NOMO-1 treated with dmso at 0.1 percent for 144 hours (cell line): ENCODE data around the gene ACAA2.
"Not testable (repeated sequence)": the region's sequence is repeated elsewhere in the genome, so short reads cannot be mapped to it uniquely, and the experiment has no call there.

ENCODE experiments used
- DNase-seq: peaks from one replicate; lab custom pipeline; 2025; ENCODE audit not compliant: unreplicated experiment; lab: John Stamatoyannopoulos, UW

ACAA2 gene

GRCh38 chr18:49845629-49846360 is 32.5 kb upstream of the ACAA2 start:
- no peak for DNase-seq

GRCh38 chr18:49844903-49845302 is 31.6 kb upstream of the ACAA2 start:
- no peak for DNase-seq

GRCh38 chr18:49843778-49844625 is 30.7 kb upstream of the ACAA2 start:
- no peak for DNase-seq

- DNase-seq = no peak
Observed at GRCh38 chr18:49843131-49843530, 29.8 kb upstream of the ACAA2 start.

- no peak for DNase-seq
Observed at GRCh38 chr18:49842656-49843055, 29.3 kb upstream of the ACAA2 start.

GRCh38 chr18:49841236-49842217 is 28.2 kb upstream of the ACAA2 start:
- no peak for DNase-seq

- no peak for DNase-seq
Observed at GRCh38 chr18:49839012-49839411, 25.7 kb upstream of the ACAA2 start.

- no peak for DNase-seq
Observed at GRCh38 chr18:49838381-49838780, 25.0 kb upstream of the ACAA2 start.

GRCh38 chr18:49837889-49838288 is 24.6 kb upstream of the ACAA2 start:
- no peak for DNase-seq

GRCh38 chr18:49837316-49837835 is 24.0 kb upstream of the ACAA2 start:
- not testable (repeated sequence) for DNase-seq

GRCh38 chr18:49835405-49835804 is 22.1 kb upstream of the ACAA2 start:
- no peak for DNase-seq

GRCh38 chr18:49834258-49834657 is 20.9 kb upstream of the ACAA2 start:
- no peak for DNase-seq

- no peak for DNase-seq
Observed at GRCh38 chr18:49833814-49834213, 20.5 kb upstream of the ACAA2 start.

- no peak for DNase-seq
Observed at GRCh38 chr18:49832221-49832647, 18.9 kb upstream of the ACAA2 start.

- DNase-seq = no peak
Observed at GRCh38 chr18:49827996-49828395, 14.7 kb upstream of the ACAA2 start.

- no peak for DNase-seq
Observed at GRCh38 chr18:49819823-49820671, 6.7 kb upstream of the ACAA2 start.

GRCh38 chr18:49819071-49819662 is 5.8 kb upstream of the ACAA2 start:
- no peak for DNase-seq

GRCh38 chr18:49817947-49818346 is 4.6 kb upstream of the ACAA2 start:
- no peak for DNase-seq

GRCh38 chr18:49815927-49816326 is 2.6 kb upstream of the ACAA2 start:
- DNase-seq = no peak

- DNase-seq = no peak
Observed at GRCh38 chr18:49814147-49814499, 790 bp upstream of the ACAA2 start.
